ENCODE data around the gene PALLD. TPM values are rescaled to one million over a fixed set of nuclear protein-coding genes. Genes with fewer than 3 reads are reported as not detected.

PALLD gene
- total RNA-seq, 1 experiment from 2014 or later = 18.3 TPM

- Histone ChIP-seq H3K4me2 (ENCODE audit: insufficient read depth, insufficient read length, low read length) (no peak overlapping the region), H3K9me3 (ENCODE audit: control insufficient read depth, low read depth, low read length) (no peaks in the 10 kb centered on the region), H2BK15ac (ENCODE audit: low read depth, low read length) (no peak overlapping the region), H2AFZ (ENCODE audit: low read length) (no peak overlapping the region), H3K4me1 (ENCODE audit: insufficient read depth, low read length) (no peaks in the 10 kb centered on the region), H3K27ac (ENCODE audit: insufficient read length, low read depth, low read length) (no peak overlapping the region), H2AK5ac (ENCODE audit: insufficient read length, low read length) (no peak overlapping the region), H2BK5ac (ENCODE audit: insufficient read length, low read length) (no peak overlapping the region), H2BK20ac (ENCODE audit: low read depth, low read length, poor library complexity, severe bottlenecking) (no peak overlapping the region), H3K79me1 (ENCODE audit: insufficient read depth, low read depth, low read length, poor library complexity, severe bottlenecking) (no peaks in the 10 kb centered on the region), H3K56ac (ENCODE audit: insufficient read length, low read depth, low read length) (no peak overlapping the region), H2BK120ac (ENCODE audit: low read depth, low read length, poor library complexity, severe bottlenecking) (no peak overlapping the region), H4K20me1 (ENCODE audit: control insufficient read depth, insufficient read depth, insufficient read length) (no peaks in the 10 kb centered on the region), H4K8ac (replicated peaks; ENCODE audit: insufficient read length, low read depth, low read length) (no peak overlapping the region), H3T11ph (ENCODE audit: low read length) (no peak overlapping the region), H3K4ac (ENCODE audit: low read depth, low read length) (no peak overlapping the region), H4K5ac (ENCODE audit: insufficient read length, low read depth, low read length) (no peak overlapping the region), H2BK12ac (ENCODE audit: insufficient read length, low read depth, low read length) (no peak overlapping the region), H4K91ac (ENCODE audit: insufficient read length, low read depth, low read length) (no peak overlapping the region), H3K14ac (ENCODE audit: insufficient read depth, low read length) (no peak overlapping the region), H3K23me2 (ENCODE audit: insufficient read length, low read depth, low read length, poor library complexity, severe bottlenecking) (no peaks in the 10 kb centered on the region), H3K27me3 (ENCODE audit: insufficient read depth, low read length) (no peaks in the 10 kb centered on the region; the same call in 1 of the 2 replicates), H3K18ac (ENCODE audit: insufficient read length, low read depth, low read length) (no peak overlapping the region), H3K79me2 (ENCODE audit: insufficient read depth, low read length) (no peaks in the 10 kb centered on the region), H3K9ac (ENCODE audit: extremely low read depth, insufficient read length, low read length) (no peak overlapping the region), H3K23ac (ENCODE audit: insufficient read length, low read depth, low read length) (no peak overlapping the region)
- no peak for TF ChIP-seq CTCF (conservative IDR thresholded peaks at IDR 0.05)
- DNase-seq = no peak
- Mint-ChIP-seq H3K4me1 (peaks cover 26 to 28% of the 10 kb centered on the region in 2 experiments), H3K9me3 (no peaks in the 10 kb centered on the region; a peak in 1 of 5 replicates), H3K27ac (no peak overlapping the region), H3K36me3 (ENCODE audit: insufficient read depth in 1 of 3, low read depth in 3 of 3) (no peaks in the 10 kb centered on the region; a peak in 1 of 7 replicates), H3K27me3 (ENCODE audit: low read depth) (peaks cover 18% of the 10 kb centered on the region), H3K4me3 (peak overlapping the region in 1 of 2 experiments; percentile 3; a peak in 1 of 5 replicates)
- WGBS (ENCODE audit: extremely low coverage, insufficient read length, low lambda C conversion rate) = no CpG with 5 or more reads among the region's 3 CpGs
These were observed 18.0 kb upstream of the PALLD start for GRCh38 chr4:168478868-168479267.

Data from H9 (cell line).